Measurements from ENCODE around the gene NOL4L.

The NOL4L gene

GRCh38 chr20:32543570-32544259 lies 41.4 kb downstream of the NOL4L start:
- peaks cover under 1% of the 10 kb centered on the region; the same call in 1 of the 2 replicates for H3K4me1 ChIP-seq (ENCODE audit: insufficient read depth, low read length)
- no peaks in the 10 kb centered on the region for H3K36me3 ChIP-seq (ENCODE audit: insufficient read depth, low read length)
- no peak overlapping the region for H3K27ac ChIP-seq (ENCODE audit: low read depth, low read length)
- no peak overlapping the region for H3K4me3 ChIP-seq (ENCODE audit: low read length)
- no peak overlapping the region for H3K9ac ChIP-seq (ENCODE audit: low read depth, low read length)
- H3K27me3 ChIP-seq (ENCODE audit: insufficient read depth, low read length), result peaks cover 6% of the 10 kb centered on the region; the same call in 1 of the 2 replicates
- no peaks in the 10 kb centered on the region for H3K9me3 ChIP-seq (ENCODE audit: insufficient read depth, low read depth, low read length)
- WGBS, result 88% methylated on average over 15 of the region's 15 CpGs

GRCh38 chr20:32542259-32542615 lies 42.9 kb downstream of the NOL4L start:
- Histone ChIP-seq H3K27ac (ENCODE audit: low read depth, low read length) (no peak overlapping the region), H3K9ac (ENCODE audit: low read depth, low read length) (no peak overlapping the region), H3K36me3 (ENCODE audit: insufficient read depth, low read length) (no peaks in the 10 kb centered on the region), H3K9me3 (ENCODE audit: insufficient read depth, low read depth, low read length) (no peaks in the 10 kb centered on the region), H3K4me3 (ENCODE audit: low read length) (no peak overlapping the region), H3K27me3 (ENCODE audit: insufficient read depth, low read length) (peaks cover 15% of the 10 kb centered on the region), H3K4me1 (ENCODE audit: insufficient read depth, low read length) (peaks cover 7% of the 10 kb centered on the region; the same call in 1 of the 2 replicates)
- WGBS, result 92% methylated on average over 6 of the region's 6 CpGs

GRCh38 chr20:32541323-32542258 lies 43.5 kb downstream of the NOL4L start:
- Histone ChIP-seq H3K27ac (ENCODE audit: low read depth, low read length) (no peak overlapping the region), H3K4me3 (ENCODE audit: low read length) (no peak overlapping the region), H3K9ac (ENCODE audit: low read depth, low read length) (no peak overlapping the region), H3K36me3 (ENCODE audit: insufficient read depth, low read length) (no peaks in the 10 kb centered on the region), H3K4me1 (ENCODE audit: insufficient read depth, low read length) (peaks cover 7% of the 10 kb centered on the region; the same call in 1 of the 2 replicates), H3K9me3 (ENCODE audit: insufficient read depth, low read depth, low read length) (no peaks in the 10 kb centered on the region), H3K27me3 (ENCODE audit: insufficient read depth, low read length) (peaks cover 19% of the 10 kb centered on the region)
- WGBS, result 85% methylated on average over 21 of the region's 21 CpGs

- Histone ChIP-seq H3K36me3 (ENCODE audit: insufficient read depth, low read length) (no peaks in the 10 kb centered on the region), H3K9ac (ENCODE audit: low read depth, low read length) (no peak overlapping the region), H3K9me3 (ENCODE audit: insufficient read depth, low read depth, low read length) (no peaks in the 10 kb centered on the region), H3K27ac (ENCODE audit: low read depth, low read length) (no peak overlapping the region), H3K4me3 (ENCODE audit: low read length) (no peak overlapping the region), H3K27me3 (ENCODE audit: insufficient read depth, low read length) (peaks cover 27% of the 10 kb centered on the region), H3K4me1 (ENCODE audit: insufficient read depth, low read length) (peaks cover 16% of the 10 kb centered on the region)
- 89% methylated on average over 13 of the region's 13 CpGs for WGBS
These were observed 45.1 kb downstream of the NOL4L start for GRCh38 chr20:32539817-32540675.

GRCh38 chr20:32539026-32539816 lies 45.9 kb downstream of the NOL4L start:
- Histone ChIP-seq H3K27ac (ENCODE audit: low read depth, low read length) (no peak overlapping the region), H3K4me3 (ENCODE audit: low read length) (no peak overlapping the region), H3K36me3 (ENCODE audit: insufficient read depth, low read length) (no peaks in the 10 kb centered on the region), H3K9me3 (ENCODE audit: insufficient read depth, low read depth, low read length) (no peaks in the 10 kb centered on the region), H3K4me1 (ENCODE audit: insufficient read depth, low read length) (peaks cover 23% of the 10 kb centered on the region), H3K9ac (ENCODE audit: low read depth, low read length) (no peak overlapping the region), H3K27me3 (ENCODE audit: insufficient read depth, low read length) (peaks cover 27% of the 10 kb centered on the region)
- WGBS, result 75% methylated on average over 13 of the region's 13 CpGs

GRCh38 chr20:32538526-32538939 lies 46.6 kb downstream of the NOL4L start:
- WGBS, result 16% methylated on average over 16 of the region's 16 CpGs
- H3K27me3 ChIP-seq (ENCODE audit: insufficient read depth, low read length), result peaks cover 27% of the 10 kb centered on the region
- no peaks in the 10 kb centered on the region for H3K36me3 ChIP-seq (ENCODE audit: insufficient read depth, low read length)
- peaks cover 25% of the 10 kb centered on the region for H3K4me1 ChIP-seq (ENCODE audit: insufficient read depth, low read length)
- no peaks in the 10 kb centered on the region for H3K9me3 ChIP-seq (ENCODE audit: insufficient read depth, low read depth, low read length)
- H3K9ac ChIP-seq (ENCODE audit: low read depth, low read length), result no peak overlapping the region
- no peak overlapping the region for H3K4me3 ChIP-seq (ENCODE audit: low read length)
- no peak overlapping the region for H3K27ac ChIP-seq (ENCODE audit: low read depth, low read length)

- Histone ChIP-seq H3K9ac (ENCODE audit: low read depth, low read length) (no peak overlapping the region), H3K27ac (ENCODE audit: low read depth, low read length) (no peak overlapping the region), H3K4me1 (ENCODE audit: insufficient read depth, low read length) (peaks cover 25% of the 10 kb centered on the region), H3K36me3 (ENCODE audit: insufficient read depth, low read length) (no peaks in the 10 kb centered on the region), H3K9me3 (ENCODE audit: insufficient read depth, low read depth, low read length) (no peaks in the 10 kb centered on the region), H3K4me3 (ENCODE audit: low read length) (no peak overlapping the region), H3K27me3 (ENCODE audit: insufficient read depth, low read length) (peaks cover 27% of the 10 kb centered on the region)
- 66% methylated on average over 13 of the region's 18 CpGs for WGBS
These were observed 47.2 kb downstream of the NOL4L start for GRCh38 chr20:32537657-32538525.

- WGBS, result 9% methylated on average over 62 of the region's 62 CpGs
- Histone ChIP-seq H3K9ac (ENCODE audit: low read depth, low read length) (no peak overlapping the region), H3K27me3 (ENCODE audit: insufficient read depth, low read length) (peaks cover 27% of the 10 kb centered on the region), H3K4me1 (ENCODE audit: insufficient read depth, low read length) (peaks cover 25% of the 10 kb centered on the region), H3K27ac (ENCODE audit: low read depth, low read length) (no peak overlapping the region), H3K36me3 (ENCODE audit: insufficient read depth, low read length) (no peaks in the 10 kb centered on the region), H3K9me3 (ENCODE audit: insufficient read depth, low read depth, low read length) (no peaks in the 10 kb centered on the region), H3K4me3 (ENCODE audit: low read length) (peak overlapping the region; percentile 45)
These were observed 48.1 kb downstream of the NOL4L start for GRCh38 chr20:32536851-32537656.

All from HUES64 (cell line).